ENCODE results near the gene SYT12.
A peak's percentile ranks its signal among the peaks of the same experiment; 100 is the strongest.
"Not testable (repeated sequence)": the region's sequence is repeated elsewhere in the genome, so short reads cannot be mapped to it uniquely, and the experiment has no call there.

SYT12 gene

GRCh38 chr11:66988741-66989140 is 34.2 kb upstream of the SYT12 start:
- not testable (repeated sequence) for H3K4me1 ChIP-seq (ENCODE audit: control insufficient read depth, low read depth, low read length); H2BK120ac ChIP-seq (ENCODE audit: low read depth, low read length); H3K9ac ChIP-seq (ENCODE audit: low read length); H2BK15ac ChIP-seq (replicated peaks; ENCODE audit: low read depth); DNase-seq; H3K79me2 ChIP-seq (ENCODE audit: control insufficient read depth, insufficient read depth, low read length); H2AK5ac ChIP-seq (ENCODE audit: low read length); H2BK5ac ChIP-seq (ENCODE audit: low read length); H3K36me3 ChIP-seq (ENCODE audit: control insufficient read depth, insufficient read depth, low read length); H3K4me2 ChIP-seq (ENCODE audit: low read length); H3K4me3 ChIP-seq (ENCODE audit: low read length); H3K18ac ChIP-seq (ENCODE audit: low read length); H3K27ac ChIP-seq (ENCODE audit: low read depth, low read length); H3K79me1 ChIP-seq (ENCODE audit: low read length); H4K8ac ChIP-seq (ENCODE audit: low read depth, low read length); H3K4ac ChIP-seq (ENCODE audit: low read depth, low read length); H3K27me3 ChIP-seq (ENCODE audit: insufficient read depth, low read length, poor library complexity); H3K56ac ChIP-seq (ENCODE audit: low read length); H4K5ac ChIP-seq (ENCODE audit: low read length); H3K23ac ChIP-seq (ENCODE audit: low read length)
- WGBS (ENCODE audit: extremely low coverage, insufficient coverage, low lambda C conversion rate): no CpG with 5 or more reads among the region's 28 CpGs

- not testable (repeated sequence) for H3K4me3 ChIP-seq (ENCODE audit: low read length); H3K79me2 ChIP-seq (ENCODE audit: control insufficient read depth, insufficient read depth, low read length); H3K56ac ChIP-seq (ENCODE audit: low read length); H3K27ac ChIP-seq (ENCODE audit: low read depth, low read length); H2AK5ac ChIP-seq (ENCODE audit: low read length); H3K18ac ChIP-seq (ENCODE audit: low read length); H2BK5ac ChIP-seq (ENCODE audit: low read length); H2BK120ac ChIP-seq (ENCODE audit: low read depth, low read length); H3K4me2 ChIP-seq (ENCODE audit: low read length); H3K4ac ChIP-seq (ENCODE audit: low read depth, low read length); H3K36me3 ChIP-seq (ENCODE audit: control insufficient read depth, insufficient read depth, low read length); H3K79me1 ChIP-seq (ENCODE audit: low read length); H3K4me1 ChIP-seq (ENCODE audit: control insufficient read depth, low read depth, low read length); H2BK15ac ChIP-seq (replicated peaks; ENCODE audit: low read depth); H3K23ac ChIP-seq (ENCODE audit: low read length); H4K8ac ChIP-seq (ENCODE audit: low read depth, low read length); H3K27me3 ChIP-seq (ENCODE audit: insufficient read depth, low read length, poor library complexity); H3K9ac ChIP-seq (ENCODE audit: low read length); H4K5ac ChIP-seq (ENCODE audit: low read length)
- peak; percentile 39 for DNase-seq
- no CpG with 5 or more reads among the region's 9 CpGs for WGBS (ENCODE audit: extremely low coverage, insufficient coverage, low lambda C conversion rate)
Observed at GRCh38 chr11:66989360-66989759, 33.6 kb upstream of the SYT12 start.

DNA sequence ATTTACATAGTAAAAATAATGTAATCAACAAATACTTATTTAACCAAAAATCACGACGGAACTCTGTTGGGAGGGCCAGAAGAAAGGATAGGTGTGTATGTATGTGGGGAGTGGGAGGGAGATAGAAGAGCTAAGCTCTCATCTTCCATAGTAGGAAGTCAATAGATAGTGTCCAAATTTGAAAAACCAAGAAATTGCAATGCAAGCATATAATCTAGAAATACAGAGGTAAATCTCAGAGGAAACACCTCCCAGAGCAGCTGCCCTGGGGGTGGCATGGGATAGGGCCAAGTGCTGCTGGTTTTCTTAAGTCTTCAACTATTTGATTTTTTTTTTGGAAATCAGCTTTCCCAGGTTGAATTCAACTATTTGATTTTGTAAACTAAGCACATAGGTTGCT is 30.9 kb upstream of the SYT12 start:
- Histone ChIP-seq H3K23ac (ENCODE audit: low read length) (no peak overlapping the region), H3K79me2 (ENCODE audit: control insufficient read depth, insufficient read depth, low read length) (no peaks in the 10 kb centered on the region), H3K27ac (ENCODE audit: low read depth, low read length) (no peak overlapping the region), H3K27me3 (ENCODE audit: insufficient read depth, low read length, poor library complexity) (no peaks in the 10 kb centered on the region), H3K79me1 (ENCODE audit: low read length) (no peaks in the 10 kb centered on the region), H3K56ac (ENCODE audit: low read length) (no peak overlapping the region), H4K5ac (ENCODE audit: low read length) (no peak overlapping the region), H2AK5ac (ENCODE audit: low read length) (no peak overlapping the region), H2BK15ac (replicated peaks; ENCODE audit: low read depth) (no peak overlapping the region), H2BK5ac (ENCODE audit: low read length) (no peak overlapping the region), H3K36me3 (ENCODE audit: control insufficient read depth, insufficient read depth, low read length) (no peaks in the 10 kb centered on the region), H3K4me2 (ENCODE audit: low read length) (no peak overlapping the region), H3K4me1 (ENCODE audit: control insufficient read depth, low read depth, low read length) (peaks cover 6% of the 10 kb centered on the region), H3K18ac (ENCODE audit: low read length) (no peak overlapping the region), H3K9ac (ENCODE audit: low read length) (no peak overlapping the region), H4K8ac (ENCODE audit: low read depth, low read length) (no peak overlapping the region), H2BK120ac (ENCODE audit: low read depth, low read length) (no peak overlapping the region), H3K4me3 (ENCODE audit: low read length) (no peak overlapping the region), H3K4ac (ENCODE audit: low read depth, low read length) (no peak overlapping the region)
- no CpG with 5 or more reads among the region's 2 CpGs for WGBS (ENCODE audit: extremely low coverage, insufficient coverage, low lambda C conversion rate)
- DNase-seq: no peak

DNA sequence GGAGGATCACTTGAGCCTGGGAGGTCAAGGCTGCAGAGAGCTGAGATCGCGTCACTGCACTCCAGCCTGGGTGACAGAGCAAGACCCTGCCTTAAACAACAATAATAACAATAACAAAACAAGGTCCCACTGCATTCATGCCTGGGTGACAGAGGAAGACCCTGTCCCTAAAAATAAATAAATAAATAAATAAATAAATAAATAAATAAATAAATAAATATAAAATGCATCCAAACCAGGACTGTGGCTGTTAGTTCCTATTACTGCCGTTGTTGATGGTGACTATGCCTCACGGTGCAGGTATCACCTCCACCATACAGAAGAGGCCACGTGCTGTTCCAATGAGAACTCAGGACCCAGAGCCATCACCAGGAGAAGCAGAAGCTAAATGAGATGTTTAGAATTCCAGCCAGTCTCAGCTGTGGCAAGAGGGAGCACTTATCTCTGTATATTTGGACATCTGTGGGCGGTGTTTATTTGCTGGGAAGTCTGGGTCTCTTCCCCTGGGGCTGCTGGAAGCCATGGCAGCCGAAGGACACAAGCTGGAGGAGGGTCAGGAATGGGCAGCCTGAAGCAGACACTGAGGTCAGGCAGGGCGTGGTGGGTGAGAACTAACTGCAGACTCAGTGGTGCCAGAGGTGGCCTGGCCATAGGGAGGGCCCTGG is 26.2 kb upstream of the SYT12 start:
- no peak overlapping the region for H3K27ac ChIP-seq (ENCODE audit: low read depth, low read length)
- H3K56ac ChIP-seq (ENCODE audit: low read length): no peak overlapping the region
- H2BK15ac ChIP-seq (replicated peaks; ENCODE audit: low read depth): no peak overlapping the region
- WGBS (ENCODE audit: extremely low coverage, insufficient coverage, low lambda C conversion rate): no CpG with 5 or more reads among the region's 8 CpGs
- H3K9ac ChIP-seq (ENCODE audit: low read length): no peak overlapping the region
- no peaks in the 10 kb centered on the region for H3K4me1 ChIP-seq (ENCODE audit: control insufficient read depth, low read depth, low read length)
- H4K8ac ChIP-seq (ENCODE audit: low read depth, low read length): no peak overlapping the region
- H3K4me3 ChIP-seq (ENCODE audit: low read length): no peak overlapping the region
- H3K4me2 ChIP-seq (ENCODE audit: low read length): no peak overlapping the region
- no peaks in the 10 kb centered on the region for H3K79me1 ChIP-seq (ENCODE audit: low read length)
- no peak overlapping the region for H4K5ac ChIP-seq (ENCODE audit: low read length)
- H3K4ac ChIP-seq (ENCODE audit: low read depth, low read length): no peak overlapping the region
- H3K79me2 ChIP-seq (ENCODE audit: control insufficient read depth, insufficient read depth, low read length): no peaks in the 10 kb centered on the region
- H3K23ac ChIP-seq (ENCODE audit: low read length): no peak overlapping the region
- no peaks in the 10 kb centered on the region for H3K27me3 ChIP-seq (ENCODE audit: insufficient read depth, low read length, poor library complexity)
- no peak overlapping the region for H2BK120ac ChIP-seq (ENCODE audit: low read depth, low read length)
- H3K36me3 ChIP-seq (ENCODE audit: control insufficient read depth, insufficient read depth, low read length): no peaks in the 10 kb centered on the region
- DNase-seq: peak; percentile 18
- H3K18ac ChIP-seq (ENCODE audit: low read length): no peak overlapping the region
- H2AK5ac ChIP-seq (ENCODE audit: low read length): no peak overlapping the region
- no peak overlapping the region for H2BK5ac ChIP-seq (ENCODE audit: low read length)

DNA sequence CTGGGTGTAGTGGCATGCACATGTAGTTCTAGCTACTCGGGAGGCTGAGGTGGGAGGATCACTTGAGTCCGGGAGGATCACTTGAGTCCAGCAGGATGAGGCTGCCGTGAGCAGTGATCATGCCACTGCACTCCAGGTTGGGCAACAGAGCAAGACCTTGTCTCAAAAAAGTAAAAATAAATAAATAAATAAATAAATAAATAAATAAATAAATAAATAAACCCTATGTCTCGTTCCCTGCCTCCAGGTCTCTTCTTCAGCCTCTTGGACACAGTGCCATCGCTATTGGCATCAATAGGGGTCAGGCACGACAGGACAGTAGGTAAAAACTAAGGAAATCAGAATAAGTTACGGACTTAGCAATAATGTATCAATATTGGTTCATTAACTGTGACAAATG is 23.4 kb upstream of the SYT12 start:
- DNase-seq: no peak
- no peak overlapping the region for H4K5ac ChIP-seq (ENCODE audit: low read length)
- no peak overlapping the region for H4K8ac ChIP-seq (ENCODE audit: low read depth, low read length)
- no peak overlapping the region for H3K27ac ChIP-seq (ENCODE audit: low read depth, low read length)
- no peaks in the 10 kb centered on the region for H3K79me1 ChIP-seq (ENCODE audit: low read length)
- no peak overlapping the region for H3K9ac ChIP-seq (ENCODE audit: low read length)
- no peak overlapping the region for H2BK15ac ChIP-seq (replicated peaks; ENCODE audit: low read depth)
- H2BK120ac ChIP-seq (ENCODE audit: low read depth, low read length): no peak overlapping the region
- H3K36me3 ChIP-seq (ENCODE audit: control insufficient read depth, insufficient read depth, low read length): no peaks in the 10 kb centered on the region
- no peak overlapping the region for H3K18ac ChIP-seq (ENCODE audit: low read length)
- no peak overlapping the region for H3K4me2 ChIP-seq (ENCODE audit: low read length)
- no peak overlapping the region for H3K4ac ChIP-seq (ENCODE audit: low read depth, low read length)
- H2BK5ac ChIP-seq (ENCODE audit: low read length): no peak overlapping the region
- H3K4me1 ChIP-seq (ENCODE audit: control insufficient read depth, low read depth, low read length): no peaks in the 10 kb centered on the region
- no peak overlapping the region for H2AK5ac ChIP-seq (ENCODE audit: low read length)
- H3K79me2 ChIP-seq (ENCODE audit: control insufficient read depth, insufficient read depth, low read length): no peaks in the 10 kb centered on the region
- WGBS (ENCODE audit: extremely low coverage, insufficient coverage, low lambda C conversion rate): no CpG with 5 or more reads among the region's 7 CpGs
- H3K4me3 ChIP-seq (ENCODE audit: low read length): no peak overlapping the region
- H3K56ac ChIP-seq (ENCODE audit: low read length): no peak overlapping the region
- no peak overlapping the region for H3K23ac ChIP-seq (ENCODE audit: low read length)
- no peaks in the 10 kb centered on the region for H3K27me3 ChIP-seq (ENCODE audit: insufficient read depth, low read length, poor library complexity)

- no peak overlapping the region for H3K4me3 ChIP-seq (ENCODE audit: low read length)
- no peak overlapping the region for H3K4me2 ChIP-seq (ENCODE audit: low read length)
- H3K4me1 ChIP-seq (ENCODE audit: control insufficient read depth, low read depth, low read length): no peaks in the 10 kb centered on the region
- no peak overlapping the region for H4K5ac ChIP-seq (ENCODE audit: low read length)
- H3K79me1 ChIP-seq (ENCODE audit: low read length): no peaks in the 10 kb centered on the region
- no peak overlapping the region for H3K27ac ChIP-seq (ENCODE audit: low read depth, low read length)
- H3K79me2 ChIP-seq (ENCODE audit: control insufficient read depth, insufficient read depth, low read length): no peaks in the 10 kb centered on the region
- WGBS (ENCODE audit: extremely low coverage, insufficient coverage, low lambda C conversion rate): no CpG with 5 or more reads among the region's 5 CpGs
- no peak overlapping the region for H2AK5ac ChIP-seq (ENCODE audit: low read length)
- DNase-seq: no peak
- no peak overlapping the region for H3K4ac ChIP-seq (ENCODE audit: low read depth, low read length)
- H3K9ac ChIP-seq (ENCODE audit: low read length): no peak overlapping the region
- no peak overlapping the region for H4K8ac ChIP-seq (ENCODE audit: low read depth, low read length)
- no peak overlapping the region for H3K23ac ChIP-seq (ENCODE audit: low read length)
- no peak overlapping the region for H2BK5ac ChIP-seq (ENCODE audit: low read length)
- no peak overlapping the region for H2BK15ac ChIP-seq (replicated peaks; ENCODE audit: low read depth)
- no peak overlapping the region for H3K56ac ChIP-seq (ENCODE audit: low read length)
- no peaks in the 10 kb centered on the region for H3K27me3 ChIP-seq (ENCODE audit: insufficient read depth, low read length, poor library complexity)
- no peaks in the 10 kb centered on the region for H3K36me3 ChIP-seq (ENCODE audit: control insufficient read depth, insufficient read depth, low read length)
- H2BK120ac ChIP-seq (ENCODE audit: low read depth, low read length): no peak overlapping the region
- no peak overlapping the region for H3K18ac ChIP-seq (ENCODE audit: low read length)
Observed at GRCh38 chr11:67001332-67001731, 21.6 kb upstream of the SYT12 start.

Data from mesendoderm (in vitro differentiated cells).